Tibial nerve (tissue), 4 donors: Measurements from ENCODE around the gene ARHGEF37. TPM values are rescaled to one million over a fixed set of nuclear protein-coding genes. Genes with fewer than 3 reads are reported as not detected.
"Not testable (repeated sequence)": the region's sequence is repeated elsewhere in the genome, so short reads cannot be mapped to it uniquely, and the experiment has no call there.

Experiments used
- DNase-seq, 2 donors: peaks; one replicate each; pipeline ENCODE4 v3.0.0-alpha.2; 2019; ENCODE audit warnings: low spot score in 2 of 2
- H3K27ac ChIP-seq, 4 donors: fragments of 200-600 bp; sonication (generic) in 3 of 4; one replicate each; pipeline ENCODE4 v1.5.1; 2017 to 2019; ENCODE audit warnings: mild to moderate bottlenecking in 1 of 4
- H3K27me3 ChIP-seq, 2 donors: fragments of 200-600 bp; sonication (generic) in 1 of 2; one replicate each; pipeline versions ENCODE4 v1.5.1 to v1.6.0; 2017 to 2019
- H3K36me3 ChIP-seq, 3 donors: fragments of 200-600 bp; sonication (generic); one replicate each; pipeline ENCODE4 v1.5.1; 2018 to 2019
- H3K4me1 ChIP-seq, 4 donors: fragments of 200-600 bp; sonication (generic) in 3 of 4; one replicate each; pipeline ENCODE4 v1.5.1; 2017 to 2019
- H3K4me3 ChIP-seq, 4 donors: fragments of 200-600 bp; sonication (generic) in 3 of 4; one replicate each; pipeline ENCODE4 v1.5.1; 2017 to 2019; ENCODE audit warnings: mild to moderate bottlenecking in 1 of 4, moderate library complexity in 1 of 4
- H3K9me3 ChIP-seq, 4 donors: fragments of 200-600 bp; sonication (generic) in 3 of 4; one replicate each; pipeline ENCODE4 v1.5.1; 2017 to 2019
- EP300 ChIP-seq, 2 donors: sonication (generic); formaldehyde crosslinking; IDR thresholded peaks; one replicate each; pipeline ENCODE4 v1.6.1; 2017; ENCODE audit warnings: antibody characterized with exemption in 2 of 2, mild to moderate bottlenecking in 1 of 2
- POLR2A ChIP-seq, 2 donors: fragments of 450-650 bp; IDR thresholded peaks; one replicate each; pipeline ENCODE4 v1.6.1; 2017; ENCODE audit warnings: antibody characterized with exemption in 2 of 2, mild to moderate bottlenecking in 2 of 2, moderate library complexity in 2 of 2
- WGBS, 2 donors: methylation state at CpG; one replicate each; pipeline ENCODE4 v1.1.5; 2018; 5-methylcytosine and 5-hydroxymethylcytosine counted together
- total RNA-seq, 4 donors: library from RNA; depleted of rRNA; stranded (reverse); fragments of >200 nt; gene quantifications; one replicate each; pipeline ENCODE4 v1.1.0, GENCODE V29; 2016
- TF ChIP-seq, protein P1 (sequence below), 5 experiments: fragments of 200-600 bp in 3 of 5; fragments of 450-650 bp in 2 of 5; sonication (generic) in 3 of 5; IDR thresholded peaks; one replicate each; pipeline ENCODE4 v1.5.1; 2016 to 2019; ENCODE audit warnings: antibody characterized with exemption in 5 of 5, mild to moderate bottlenecking in 3 of 5, moderate library complexity in 2 of 5

Gene ARHGEF37
- total RNA-seq, 4 donors from 2014 or later: 28.8 to 73.7 (median 62.7) TPM

DNA sequence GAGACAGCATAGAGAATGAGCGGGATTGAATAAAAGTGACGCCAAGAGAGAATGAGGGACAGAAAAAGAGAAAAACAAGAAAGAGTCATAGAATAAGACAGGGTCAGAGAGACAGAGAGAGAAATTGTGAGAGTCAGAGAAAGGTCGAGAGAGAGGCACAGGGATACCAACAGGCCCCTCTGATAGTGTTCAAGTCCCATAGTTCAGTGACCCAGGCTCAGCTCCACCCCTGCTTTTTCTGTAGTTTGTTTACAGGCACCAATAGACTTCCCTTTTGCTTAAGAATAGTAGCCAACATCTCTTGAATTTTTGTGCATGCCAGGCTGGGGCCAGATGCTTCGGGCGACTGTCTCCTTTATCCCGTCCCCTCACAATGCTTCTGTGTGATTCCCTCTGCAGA is 62.5 kb downstream of the ARHGEF37 start:
- 57 to 61% methylated on average over 6 of the region's 6 CpGs for WGBS, 2 donors
- Histone ChIP-seq H3K9me3 (no peaks in the 10 kb centered on the region), H3K36me3 (no peaks in the 10 kb centered on the region), H3K27me3 (no peaks in the 10 kb centered on the region), H3K27ac (no peak overlapping the region), H3K4me3 (no peak overlapping the region), H3K4me1 (peaks cover 0 to 18% (median 3%) of the 10 kb centered on the region in 4 donors)
- no peak for DNase-seq
- TF ChIP-seq POLR2A (IDR thresholded peaks at IDR 0.05): no peak
- TF ChIP-seq, protein P1, sequence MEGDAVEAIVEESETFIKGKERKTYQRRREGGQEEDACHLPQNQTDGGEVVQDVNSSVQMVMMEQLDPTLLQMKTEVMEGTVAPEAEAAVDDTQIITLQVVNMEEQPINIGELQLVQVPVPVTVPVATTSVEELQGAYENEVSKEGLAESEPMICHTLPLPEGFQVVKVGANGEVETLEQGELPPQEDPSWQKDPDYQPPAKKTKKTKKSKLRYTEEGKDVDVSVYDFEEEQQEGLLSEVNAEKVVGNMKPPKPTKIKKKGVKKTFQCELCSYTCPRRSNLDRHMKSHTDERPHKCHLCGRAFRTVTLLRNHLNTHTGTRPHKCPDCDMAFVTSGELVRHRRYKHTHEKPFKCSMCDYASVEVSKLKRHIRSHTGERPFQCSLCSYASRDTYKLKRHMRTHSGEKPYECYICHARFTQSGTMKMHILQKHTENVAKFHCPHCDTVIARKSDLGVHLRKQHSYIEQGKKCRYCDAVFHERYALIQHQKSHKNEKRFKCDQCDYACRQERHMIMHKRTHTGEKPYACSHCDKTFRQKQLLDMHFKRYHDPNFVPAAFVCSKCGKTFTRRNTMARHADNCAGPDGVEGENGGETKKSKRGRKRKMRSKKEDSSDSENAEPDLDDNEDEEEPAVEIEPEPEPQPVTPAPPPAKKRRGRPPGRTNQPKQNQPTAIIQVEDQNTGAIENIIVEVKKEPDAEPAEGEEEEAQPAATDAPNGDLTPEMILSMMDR (IDR thresholded peaks at IDR 0.05): no peak
- TF ChIP-seq EP300 (IDR thresholded peaks at IDR 0.05): no peak

DNA sequence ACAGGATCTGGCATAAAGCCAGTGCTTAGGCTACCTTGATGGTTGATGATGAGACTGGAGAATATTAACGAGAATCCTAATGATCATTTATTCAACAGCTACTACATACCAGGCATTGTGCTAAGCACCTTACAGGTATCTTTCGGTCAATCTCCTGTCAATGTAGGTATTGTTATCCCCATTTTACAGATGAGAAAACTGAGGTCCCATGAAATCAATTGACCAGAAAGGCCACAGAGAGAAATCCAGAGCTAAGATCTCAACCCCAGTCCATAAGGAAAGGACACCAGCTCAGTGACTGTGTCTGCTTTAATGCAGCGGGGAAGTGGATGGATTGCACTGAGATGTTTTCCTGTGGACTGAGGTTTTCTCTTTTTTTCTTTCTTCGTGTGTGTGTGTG is 63.3 kb downstream of the ARHGEF37 start:
- no peak for TF ChIP-seq EP300 (IDR thresholded peaks at IDR 0.05)
- TF ChIP-seq, protein P1 (IDR thresholded peaks at IDR 0.05): no peak
- TF ChIP-seq POLR2A (IDR thresholded peaks at IDR 0.05): no peak
- Histone ChIP-seq H3K27me3 (no peaks in the 10 kb centered on the region), H3K4me1 (peaks cover 0 to 14% (median 2%) of the 10 kb centered on the region in 4 donors), H3K9me3 (no peaks in the 10 kb centered on the region), H3K36me3 (no peaks in the 10 kb centered on the region), H3K27ac (no peak overlapping the region), H3K4me3 (no peak overlapping the region)
- DNase-seq: no peak
- WGBS, 2 donors: 77 to 91% methylated on average over 4 of the region's 4 CpGs

- H3K4me3 ChIP-seq: no peak overlapping the region
- H3K4me1 ChIP-seq: peaks cover 0 to 8% (median 0%) of the 10 kb centered on the region in 4 donors
- no peak for TF ChIP-seq POLR2A (IDR thresholded peaks at IDR 0.05)
- no peak for TF ChIP-seq EP300 (IDR thresholded peaks at IDR 0.05)
- TF ChIP-seq, protein P1 (IDR thresholded peaks at IDR 0.05): no peak
- DNase-seq: no peak
- no peaks in the 10 kb centered on the region for H3K27me3 ChIP-seq
- H3K27ac ChIP-seq: no peak overlapping the region
- H3K36me3 ChIP-seq: no peaks in the 10 kb centered on the region
- 75 to 77% methylated on average over 8 to 9 of the region's 9 CpGs for WGBS, 2 donors
- H3K9me3 ChIP-seq: no peaks in the 10 kb centered on the region
Observed at GRCh38 chr5:149645236-149645635, 63.9 kb downstream of the ARHGEF37 start.

DNA sequence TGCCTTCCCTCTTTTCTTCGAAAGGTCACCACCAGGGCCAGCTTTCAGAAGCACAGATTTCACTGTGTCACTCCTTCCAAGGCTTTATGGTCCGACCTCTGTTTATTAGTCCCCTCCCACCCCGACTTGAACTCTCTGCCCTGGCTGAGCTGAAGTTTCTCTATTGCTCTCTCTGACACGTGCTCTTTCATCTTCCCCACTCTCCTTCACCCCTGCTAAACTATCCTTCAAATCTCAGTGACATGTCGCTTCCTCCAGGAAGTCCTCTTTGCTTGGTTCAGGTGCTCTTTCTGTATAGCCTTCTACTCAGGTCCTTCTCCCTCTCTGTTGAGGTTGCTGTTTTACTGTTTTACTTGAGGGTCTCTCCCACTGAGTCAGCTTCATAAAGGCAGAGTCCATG is 64.4 kb downstream of the ARHGEF37 start:
- DNase-seq: no peak
- Histone ChIP-seq H3K36me3 (no peaks in the 10 kb centered on the region), H3K27ac (no peak overlapping the region), H3K4me1 (peaks cover 0 to 3% (median 0%) of the 10 kb centered on the region in 4 donors), H3K4me3 (no peak overlapping the region), H3K27me3 (no peaks in the 10 kb centered on the region), H3K9me3 (no peaks in the 10 kb centered on the region)
- TF ChIP-seq, protein P1 (IDR thresholded peaks at IDR 0.05): no peak
- 44 to 56% methylated on average over 5 of the region's 5 CpGs for WGBS, 2 donors

DNA sequence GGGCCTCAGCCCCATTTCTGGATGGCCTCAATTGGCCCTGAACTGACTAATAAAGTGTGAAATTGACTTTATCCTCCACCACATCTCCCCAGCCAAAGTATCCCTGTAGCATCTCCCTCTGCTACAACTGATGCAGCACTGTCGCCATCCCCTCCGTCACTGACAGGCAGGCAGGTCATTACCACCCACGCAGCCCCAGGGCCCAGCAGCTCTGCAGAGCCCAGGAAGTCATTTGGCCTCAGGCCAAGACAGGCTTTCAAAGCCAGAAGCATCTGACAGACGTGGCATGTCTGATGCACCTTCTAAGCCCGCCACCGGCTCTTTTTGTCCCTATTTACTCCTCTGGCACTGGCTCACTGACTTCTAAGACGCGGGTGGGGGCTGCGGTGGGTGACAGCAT is 65.3 kb downstream of the ARHGEF37 start:
- Histone ChIP-seq H3K9me3 (no peaks in the 10 kb centered on the region), H3K27ac (no peak overlapping the region), H3K4me3 (no peak overlapping the region), H3K27me3 (no peaks in the 10 kb centered on the region), H3K4me1 (no peaks in the 10 kb centered on the region), H3K36me3 (no peaks in the 10 kb centered on the region)
- no peak for DNase-seq
- TF ChIP-seq EP300 (IDR thresholded peaks at IDR 0.05): no peak
- WGBS, 2 donors: 46 to 52% methylated on average over 9 of the region's 9 CpGs

- Histone ChIP-seq H3K9me3 (no peaks in the 10 kb centered on the region), H3K36me3 (no peaks in the 10 kb centered on the region), H3K27ac (no peak overlapping the region), H3K4me1 (no peaks in the 10 kb centered on the region), H3K4me3 (no peak overlapping the region), H3K27me3 (no peaks in the 10 kb centered on the region)
- DNase-seq: no peak
- TF ChIP-seq POLR2A (IDR thresholded peaks at IDR 0.05) (no peak), EP300 (IDR thresholded peaks at IDR 0.05) (no peak)
- TF ChIP-seq, protein P1 (IDR thresholded peaks at IDR 0.05): no peak
- 65 to 77% methylated on average over 3 of the region's 3 CpGs for WGBS, 2 donors
Observed at GRCh38 chr5:149647334-149647733, 66.0 kb downstream of the ARHGEF37 start.

DNA sequence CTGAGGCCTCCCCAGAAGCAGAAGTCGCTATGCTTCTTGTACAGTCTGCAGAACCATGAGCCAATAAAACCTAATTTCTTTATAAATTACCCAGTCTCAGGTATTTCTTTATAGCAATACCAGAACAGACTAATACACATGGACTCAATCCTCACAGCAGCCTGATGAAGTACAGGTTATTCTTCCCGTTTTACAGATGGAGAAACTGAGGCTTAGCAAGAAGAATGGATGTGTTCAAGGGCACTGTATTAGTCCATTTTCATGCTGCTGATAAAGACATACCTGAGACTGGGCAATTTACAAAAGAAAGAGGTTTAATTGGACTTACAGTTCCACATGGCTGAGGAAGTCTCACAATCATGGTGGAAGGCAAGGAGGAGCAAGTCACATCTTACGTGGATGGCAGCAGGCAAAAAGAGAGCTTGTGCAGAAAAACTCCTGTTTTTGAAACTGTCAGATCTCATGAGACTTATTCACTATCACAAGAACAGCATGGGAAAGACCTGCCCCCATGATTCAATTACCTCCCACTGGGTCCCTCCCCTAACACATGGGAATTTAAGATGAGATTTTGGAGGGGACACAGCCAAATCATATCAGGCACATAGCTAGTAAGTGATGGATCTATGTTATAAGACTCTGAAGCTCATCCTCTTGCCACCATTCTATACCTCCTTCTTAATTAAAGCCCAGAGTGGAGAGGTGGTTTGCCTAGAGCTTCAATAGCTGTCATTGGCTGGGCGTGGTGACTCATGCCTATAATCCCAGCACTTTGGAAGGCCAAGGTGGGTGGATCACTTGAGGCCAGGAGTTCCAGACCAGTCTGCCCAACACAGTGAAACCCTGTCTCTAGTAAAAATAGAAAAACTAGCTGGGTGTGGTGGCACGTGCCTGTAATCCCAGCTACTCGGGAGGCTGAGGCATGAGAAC is 67.4 kb downstream of the ARHGEF37 start:
- 91 to 92% methylated on average over 6 of the region's 6 CpGs for WGBS, 2 donors
- not testable (repeated sequence) for H3K27ac ChIP-seq, H3K36me3 ChIP-seq, H3K27me3 ChIP-seq, H3K4me3 ChIP-seq, H3K4me1 ChIP-seq, H3K9me3 ChIP-seq, DNase-seq

DNA sequence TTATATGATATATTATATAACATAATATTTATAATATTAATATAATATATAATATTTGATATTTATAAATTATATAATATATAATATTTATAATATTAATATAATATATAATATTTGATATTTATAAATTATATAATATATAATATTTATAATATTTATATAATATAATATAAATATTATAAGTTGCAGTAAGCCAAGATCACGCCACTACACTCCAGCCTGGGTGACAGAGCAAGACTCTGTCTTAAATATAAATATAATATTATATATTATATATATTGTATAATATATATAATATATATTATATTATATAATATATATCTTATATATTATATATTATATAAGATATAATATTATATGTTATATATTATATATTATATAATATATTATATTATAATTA is 68.4 kb downstream of the ARHGEF37 start:
- H3K9me3 ChIP-seq, H3K4me3 ChIP-seq, H3K27me3 ChIP-seq, H3K27ac ChIP-seq, H3K4me1 ChIP-seq, DNase-seq, H3K36me3 ChIP-seq: not testable (repeated sequence)
- WGBS, 2 donors: 97% methylated on average over 1 of the region's 1 CpG; no CpG with 5 or more reads in 1 of the 2 donors
